Brain pericyte (primary cell): Measurements from ENCODE around the gene CAMTA1.
"Not testable (repeated sequence)": the region's sequence is repeated elsewhere in the genome, so short reads cannot be mapped to it uniquely, and the experiment has no call there.

Source experiments
- DNase-seq: peaks from one replicate; pipeline ENCODE4 v3.0.0-alpha.2; 2012; ENCODE audit warnings: low read depth, low spot score

The CAMTA1 gene, protein sequence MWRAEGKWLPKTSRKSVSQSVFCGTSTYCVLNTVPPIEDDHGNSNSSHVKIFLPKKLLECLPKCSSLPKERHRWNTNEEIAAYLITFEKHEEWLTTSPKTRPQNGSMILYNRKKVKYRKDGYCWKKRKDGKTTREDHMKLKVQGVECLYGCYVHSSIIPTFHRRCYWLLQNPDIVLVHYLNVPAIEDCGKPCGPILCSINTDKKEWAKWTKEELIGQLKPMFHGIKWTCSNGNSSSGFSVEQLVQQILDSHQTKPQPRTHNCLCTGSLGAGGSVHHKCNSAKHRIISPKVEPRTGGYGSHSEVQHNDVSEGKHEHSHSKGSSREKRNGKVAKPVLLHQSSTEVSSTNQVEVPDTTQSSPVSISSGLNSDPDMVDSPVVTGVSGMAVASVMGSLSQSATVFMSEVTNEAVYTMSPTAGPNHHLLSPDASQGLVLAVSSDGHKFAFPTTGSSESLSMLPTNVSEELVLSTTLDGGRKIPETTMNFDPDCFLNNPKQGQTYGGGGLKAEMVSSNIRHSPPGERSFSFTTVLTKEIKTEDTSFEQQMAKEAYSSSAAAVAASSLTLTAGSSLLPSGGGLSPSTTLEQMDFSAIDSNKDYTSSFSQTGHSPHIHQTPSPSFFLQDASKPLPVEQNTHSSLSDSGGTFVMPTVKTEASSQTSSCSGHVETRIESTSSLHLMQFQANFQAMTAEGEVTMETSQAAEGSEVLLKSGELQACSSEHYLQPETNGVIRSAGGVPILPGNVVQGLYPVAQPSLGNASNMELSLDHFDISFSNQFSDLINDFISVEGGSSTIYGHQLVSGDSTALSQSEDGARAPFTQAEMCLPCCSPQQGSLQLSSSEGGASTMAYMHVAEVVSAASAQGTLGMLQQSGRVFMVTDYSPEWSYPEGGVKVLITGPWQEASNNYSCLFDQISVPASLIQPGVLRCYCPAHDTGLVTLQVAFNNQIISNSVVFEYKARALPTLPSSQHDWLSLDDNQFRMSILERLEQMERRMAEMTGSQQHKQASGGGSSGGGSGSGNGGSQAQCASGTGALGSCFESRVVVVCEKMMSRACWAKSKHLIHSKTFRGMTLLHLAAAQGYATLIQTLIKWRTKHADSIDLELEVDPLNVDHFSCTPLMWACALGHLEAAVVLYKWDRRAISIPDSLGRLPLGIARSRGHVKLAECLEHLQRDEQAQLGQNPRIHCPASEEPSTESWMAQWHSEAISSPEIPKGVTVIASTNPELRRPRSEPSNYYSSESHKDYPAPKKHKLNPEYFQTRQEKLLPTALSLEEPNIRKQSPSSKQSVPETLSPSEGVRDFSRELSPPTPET (N-terminal part only)

DNA sequence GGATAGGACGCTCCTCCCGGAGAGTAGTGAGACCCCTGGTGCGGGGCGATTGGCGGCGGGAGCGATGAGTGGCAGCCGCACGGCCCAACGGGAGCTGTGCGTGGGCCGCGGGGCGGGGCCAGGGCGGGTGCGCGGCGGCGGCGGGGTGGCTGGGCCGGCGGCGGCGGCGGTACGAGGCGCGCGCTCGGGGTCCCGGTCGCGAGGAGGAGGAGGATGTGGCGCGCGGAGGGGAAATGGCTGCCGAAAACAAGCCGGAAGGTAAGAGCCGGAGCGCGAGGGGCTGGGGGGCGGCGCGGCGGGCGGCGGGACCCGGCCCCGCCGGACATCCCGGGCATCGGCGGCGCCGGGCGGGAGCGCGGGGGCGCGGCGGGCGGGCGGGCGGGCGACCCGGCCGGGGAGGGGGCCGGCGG, at the start of gene CAMTA1:
Gene CAMTA1 (plus strand): TSS at position 137 of the 410 bp plus-strand sequence. CDS start 77 bp downstream, at position 214.
- no peak for DNase-seq

DNA sequence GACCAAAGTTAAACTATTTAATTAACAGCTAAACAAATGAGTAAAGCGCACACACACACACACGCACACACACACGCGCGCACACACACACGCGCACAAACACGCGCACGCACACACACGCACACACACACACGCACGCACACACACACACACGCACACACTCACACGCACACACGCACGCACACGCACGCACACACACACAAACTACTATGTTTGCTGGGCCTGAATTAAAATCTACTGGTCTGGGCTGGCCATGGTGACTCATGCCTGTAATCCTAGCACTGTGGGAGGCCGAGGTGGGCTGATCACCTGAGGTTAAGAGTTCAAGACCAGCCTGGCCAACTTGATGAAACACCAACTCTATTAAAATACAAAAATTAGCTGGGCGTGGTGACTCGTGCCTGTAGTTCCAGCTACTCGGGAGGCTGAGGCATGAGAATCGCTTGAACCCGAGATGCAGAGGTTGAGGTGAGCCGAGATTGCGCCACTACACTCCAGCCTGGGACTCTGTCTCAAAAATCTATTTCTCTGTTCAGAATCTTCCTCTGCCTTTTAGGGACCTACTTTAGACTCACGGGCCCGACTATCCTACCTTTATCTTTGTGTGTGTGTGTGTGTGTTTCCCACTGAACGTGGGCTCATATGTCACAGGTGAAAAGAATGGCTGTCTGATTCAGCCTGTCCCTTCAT, 46.1 kb upstream of the CAMTA1 start:
- no peak for DNase-seq

DNA sequence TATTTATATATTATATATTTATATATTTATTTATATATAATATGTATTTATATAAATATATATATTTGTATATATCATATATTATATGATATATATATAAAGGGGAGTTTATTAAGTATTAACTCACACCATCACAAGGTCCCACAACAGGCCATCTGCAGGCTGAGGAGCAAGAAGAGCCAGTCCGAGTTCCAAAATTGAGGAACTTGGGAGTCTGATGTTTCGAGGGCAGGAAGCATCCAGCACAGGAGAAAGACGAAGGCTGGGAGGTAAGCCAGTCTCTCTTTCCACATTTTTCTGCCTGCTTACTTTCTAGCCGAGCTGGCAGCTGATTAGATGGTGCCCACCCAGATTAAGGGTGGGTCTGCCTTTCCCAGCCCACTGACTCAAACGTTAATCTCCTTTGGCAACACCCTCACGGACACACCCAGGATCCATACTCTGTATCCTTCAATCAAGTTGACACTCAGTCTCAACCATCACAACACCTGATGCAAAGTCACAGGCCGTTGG, 42.5 kb upstream of the CAMTA1 start:
- not testable (repeated sequence) for DNase-seq

DNA sequence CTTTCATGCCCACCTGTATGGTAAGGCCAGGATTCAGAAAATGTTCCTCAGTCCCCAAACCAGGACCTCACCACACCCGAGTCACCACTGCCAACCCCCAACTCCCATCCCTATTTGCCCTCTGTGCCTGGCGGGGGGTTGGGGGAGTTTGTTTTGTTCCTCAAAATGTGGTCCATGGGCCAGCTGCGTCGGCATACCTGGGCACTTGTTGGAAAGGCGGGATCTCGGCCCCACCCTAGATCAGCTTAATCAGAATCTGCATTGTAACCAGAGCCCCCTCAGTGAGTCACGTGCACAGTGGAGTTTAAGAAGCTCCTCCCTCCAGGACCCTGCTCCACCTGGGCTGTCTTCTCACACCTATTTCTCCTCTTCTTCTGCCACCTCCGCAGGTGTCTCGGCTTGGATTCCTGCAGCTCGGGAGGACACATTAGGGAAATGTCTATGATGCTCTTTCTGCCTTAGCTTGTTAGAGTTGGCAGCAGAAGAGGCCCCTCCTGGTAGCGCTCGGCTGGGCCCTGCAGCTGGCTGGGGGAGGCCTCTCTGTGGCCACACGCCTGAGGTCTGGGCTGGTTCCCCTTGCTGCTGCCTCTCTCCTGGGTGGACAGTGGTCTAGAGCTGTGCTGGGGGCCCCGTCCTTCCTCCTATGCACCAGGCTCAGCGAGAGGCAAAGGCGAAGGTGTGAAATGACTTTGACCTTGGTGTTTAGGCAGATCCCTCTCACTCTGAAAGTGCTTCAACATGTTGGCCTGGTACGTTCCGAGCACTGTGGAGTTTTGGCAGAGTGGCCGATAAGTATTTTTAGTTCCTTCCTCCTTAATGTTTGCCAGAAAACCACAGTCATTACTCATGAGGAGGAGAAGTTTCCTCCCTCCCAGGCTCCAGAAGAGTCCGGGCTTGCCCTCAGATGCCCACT, 41.8 kb upstream of the CAMTA1 start:
- DNase-seq = peak; percentile 22

DNA sequence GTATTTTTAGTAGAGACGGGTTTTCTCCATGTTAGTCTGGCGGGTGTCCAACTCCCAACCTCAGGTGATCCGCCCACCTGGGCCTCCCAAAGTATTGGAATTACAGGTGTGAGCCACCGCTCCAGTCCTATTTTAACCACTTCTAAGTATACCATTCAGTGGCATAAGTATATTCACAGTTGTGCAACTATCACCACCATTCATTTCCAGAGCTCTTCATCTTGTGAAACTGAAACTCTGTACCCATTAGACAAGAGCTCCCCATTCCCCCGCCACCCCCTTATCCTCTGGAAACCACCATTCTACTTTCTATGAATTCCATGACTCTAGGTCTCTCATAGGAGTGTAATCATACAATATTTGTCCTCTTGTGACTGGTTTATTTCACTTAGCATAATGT, 40.2 kb upstream of the CAMTA1 start:
- DNase-seq = no peak

DNA sequence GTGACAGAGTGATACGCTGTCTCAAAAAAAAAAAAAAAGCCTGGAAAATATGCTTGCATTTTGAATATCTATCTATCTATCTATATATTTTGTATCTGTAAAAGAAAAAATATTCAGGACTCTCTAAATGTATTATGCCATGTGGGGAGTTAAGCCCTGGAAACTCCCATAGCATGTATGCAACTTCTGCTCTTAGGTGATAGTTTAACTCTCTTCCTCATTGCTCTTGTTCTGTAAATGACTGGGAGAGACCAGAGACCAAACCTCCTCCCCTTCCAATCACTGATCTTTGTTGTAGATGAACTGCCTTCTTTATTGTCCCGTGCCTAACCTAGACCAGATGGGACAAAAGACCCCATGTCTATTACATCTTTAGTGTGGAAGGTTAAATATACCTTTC, 37.6 kb upstream of the CAMTA1 start:
- no peak for DNase-seq

DNA sequence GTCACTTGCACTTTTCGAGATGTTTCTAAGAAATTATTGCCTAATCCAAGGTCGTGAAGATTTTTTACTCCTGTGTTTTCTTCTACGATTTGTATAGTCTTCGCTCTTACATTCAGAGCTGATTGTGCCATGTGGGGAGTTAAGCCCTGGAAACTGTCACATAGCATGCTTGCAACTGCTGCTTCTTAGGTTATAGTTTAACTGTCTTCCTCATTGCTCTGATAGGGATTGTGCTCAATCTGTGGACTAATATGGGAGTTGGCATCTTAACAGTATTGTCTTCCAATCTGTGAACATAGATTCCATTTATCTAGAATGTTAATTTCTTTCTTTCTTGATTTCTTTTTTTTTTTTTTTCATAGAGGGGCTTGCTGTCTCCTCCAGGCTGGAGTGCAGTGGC, 34.8 kb upstream of the CAMTA1 start:
- DNase-seq = no peak

DNA sequence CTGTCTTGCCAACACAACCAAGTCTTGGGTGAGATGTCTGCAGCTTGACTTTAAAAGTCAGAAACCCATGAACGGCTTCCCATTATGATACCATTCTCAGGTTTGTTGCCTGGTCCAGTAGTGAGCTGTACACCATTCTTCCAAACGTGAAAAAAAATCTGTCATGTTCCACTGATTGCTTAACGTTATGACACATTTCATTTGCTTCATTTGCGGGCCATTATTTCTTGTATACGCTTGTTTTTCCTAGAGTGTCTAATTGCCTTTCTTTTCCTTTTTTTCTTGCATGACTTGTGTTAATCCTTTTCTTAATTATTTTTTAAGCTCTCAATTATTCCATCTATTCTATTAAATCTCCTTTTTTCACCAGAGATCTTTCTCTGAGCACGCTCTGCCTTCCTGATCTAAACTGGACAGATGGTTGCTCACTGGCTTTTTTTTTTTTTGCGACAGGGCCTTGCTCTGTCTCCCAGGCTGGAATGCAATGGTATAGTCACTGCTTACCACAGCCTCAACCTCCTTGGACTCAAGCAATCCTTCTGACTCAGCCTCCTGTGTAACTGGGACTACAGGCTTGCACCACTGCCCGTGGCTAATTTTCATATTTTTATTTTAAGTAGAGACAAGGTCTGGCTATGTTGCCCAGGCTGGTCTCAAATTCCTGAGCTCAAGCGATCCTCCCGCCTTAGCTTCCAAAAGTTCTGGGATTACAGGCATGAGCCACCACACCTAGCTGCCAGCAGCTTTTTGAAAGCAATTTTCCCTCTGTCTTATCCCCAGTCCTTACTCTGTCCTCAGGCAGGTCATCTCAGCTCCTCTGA, 31.7 kb upstream of the CAMTA1 start:
- no peak for DNase-seq

DNA sequence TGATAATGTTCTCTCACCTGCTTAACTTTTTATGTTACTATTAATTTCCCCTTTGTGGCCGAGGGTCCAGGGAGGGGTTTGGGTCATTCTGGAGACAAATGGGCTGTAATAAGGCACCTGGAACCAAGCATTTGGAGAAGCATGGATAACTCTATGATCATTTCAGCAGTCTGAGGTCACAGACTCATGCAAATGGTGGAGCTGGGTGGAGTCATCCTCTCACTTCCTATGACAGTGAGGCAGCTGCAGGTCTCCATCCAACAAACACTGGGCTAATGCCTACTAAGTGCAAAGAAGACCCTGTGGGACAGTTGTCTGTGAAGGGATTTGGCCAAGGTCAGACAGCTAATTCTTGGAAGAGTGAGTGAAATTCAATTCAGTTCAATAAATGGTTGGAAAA, 28.8 kb upstream of the CAMTA1 start:
- no peak for DNase-seq

DNA sequence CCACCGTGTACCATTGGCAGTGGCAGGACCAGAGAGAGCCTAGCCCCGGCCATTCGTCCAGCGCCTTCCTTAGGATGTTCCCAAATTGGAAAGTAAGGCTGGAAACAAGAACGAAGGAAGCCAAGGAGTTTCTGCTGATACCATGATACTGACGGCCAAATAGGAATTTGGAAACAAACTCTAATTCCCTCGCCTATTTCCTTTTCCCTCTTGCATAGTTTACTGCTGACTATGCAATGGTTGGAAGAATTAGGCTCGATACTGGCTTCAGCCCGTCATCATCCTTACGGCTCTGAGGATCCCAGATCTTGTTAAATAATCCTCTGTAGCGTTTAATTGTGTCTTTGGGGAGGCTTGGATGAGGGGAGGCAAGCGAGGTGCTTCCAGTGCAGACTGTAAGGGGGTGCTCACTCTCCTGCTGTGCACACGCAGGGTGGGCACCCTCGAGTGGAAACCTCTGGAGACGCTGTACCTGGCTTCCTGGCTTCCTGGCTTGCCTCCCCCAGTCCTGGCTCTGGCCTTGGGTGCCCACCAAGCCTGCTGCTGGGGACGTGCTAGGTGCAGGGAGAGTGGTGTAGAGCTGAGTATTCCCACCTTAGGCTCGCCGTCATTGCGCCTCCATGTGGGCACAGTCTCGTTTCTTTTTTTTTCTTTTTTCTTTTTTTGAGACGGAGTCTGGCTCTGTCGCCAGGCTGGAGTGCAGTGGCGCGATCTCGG, 27.4 kb upstream of the CAMTA1 start:
- DNase-seq = no peak

DNA sequence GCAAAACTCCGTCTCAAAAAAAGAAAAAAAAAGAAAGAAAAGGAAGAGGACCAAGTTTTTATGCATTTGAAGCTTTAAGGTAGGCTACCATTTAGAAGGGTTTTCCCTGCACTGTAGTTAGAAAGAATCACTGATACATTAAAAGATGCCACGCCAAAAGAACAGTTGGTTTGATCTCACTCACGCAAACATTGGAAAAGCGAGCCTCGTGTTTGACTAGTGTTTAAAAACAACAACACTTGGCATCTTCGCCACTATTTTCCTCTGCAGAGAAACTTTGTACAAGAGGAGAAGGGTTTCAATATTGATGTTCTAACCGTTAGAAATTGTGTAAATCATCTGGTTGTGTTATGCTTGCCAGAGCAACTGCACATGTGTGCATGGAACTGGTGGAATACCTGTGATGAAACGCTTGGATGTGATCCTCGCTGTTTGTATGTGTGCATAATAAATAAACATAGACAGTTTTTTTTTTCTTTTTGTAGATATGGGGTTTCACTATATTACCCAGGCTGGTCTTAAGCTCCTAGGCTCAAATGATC, 24.0 kb upstream of the CAMTA1 start:
- DNase-seq = no peak

DNA sequence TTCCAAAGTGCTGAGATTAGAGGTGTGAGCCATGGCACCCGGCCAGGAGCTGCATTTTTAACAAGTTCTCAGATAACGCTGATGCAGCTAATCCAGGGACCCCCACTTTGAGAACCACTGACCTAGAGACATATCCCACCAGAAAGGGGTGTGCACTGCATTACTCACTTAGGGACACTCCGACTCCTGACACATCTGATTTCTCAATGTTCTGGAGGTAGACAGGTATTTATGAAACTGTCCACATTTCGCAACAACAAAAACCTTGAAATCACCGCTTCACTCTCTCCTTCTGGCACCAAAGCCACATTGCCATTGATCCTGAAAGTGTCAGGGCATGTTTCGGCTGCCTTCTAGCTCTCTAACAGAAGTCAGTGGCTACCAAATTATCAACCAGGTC, 23.2 kb upstream of the CAMTA1 start:
- no peak for DNase-seq

DNA sequence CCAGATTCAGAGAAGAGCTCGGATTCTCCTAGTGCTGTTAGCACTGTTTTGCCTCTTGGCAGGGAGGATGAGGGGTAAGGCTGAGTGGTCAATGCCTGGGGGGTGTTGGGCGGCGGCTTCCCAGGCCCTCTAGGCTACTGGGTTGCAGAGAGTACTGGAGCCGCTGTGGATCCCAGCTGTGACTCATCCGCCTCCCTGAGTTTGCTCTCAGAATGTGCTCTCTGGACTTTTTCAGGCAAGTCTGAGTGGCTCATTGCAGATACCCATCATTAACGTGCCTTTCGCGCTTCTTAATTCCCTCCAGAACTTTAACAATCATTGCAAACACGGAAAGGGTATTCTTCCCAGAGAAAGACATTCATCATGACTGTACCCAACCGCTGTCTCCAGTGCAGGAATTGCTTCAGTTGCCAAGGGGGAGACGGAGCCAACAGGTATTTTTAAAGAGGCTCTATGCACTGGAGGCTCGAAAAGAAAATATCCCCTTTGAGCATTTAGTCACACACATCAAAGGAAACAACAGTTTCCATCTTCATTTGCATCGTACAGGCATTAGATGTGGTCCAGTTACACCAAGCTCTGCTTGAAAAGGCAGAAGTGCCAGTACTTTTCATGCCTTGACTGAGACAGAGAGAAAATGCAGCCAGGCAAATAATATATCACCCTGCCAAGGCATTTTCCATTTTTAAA, 14.4 kb upstream of the CAMTA1 start:
- no peak for DNase-seq

DNA sequence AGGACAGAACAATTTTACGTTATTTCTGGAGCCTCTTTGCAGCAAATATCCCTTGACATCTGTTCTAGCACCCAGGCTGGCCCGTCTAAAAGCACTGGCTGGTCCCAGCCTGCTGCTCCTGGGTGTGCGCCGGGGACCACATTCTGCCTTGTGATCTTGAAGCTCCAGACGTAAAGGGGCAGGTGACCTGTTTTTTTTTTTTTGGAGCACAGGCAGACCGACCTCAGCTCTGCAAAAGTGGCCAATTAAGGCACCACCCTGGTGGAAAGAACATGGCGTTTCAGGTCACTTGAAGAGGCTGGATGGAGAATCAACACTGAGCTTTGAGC, 13.8 kb upstream of the CAMTA1 start:
- DNase-seq = no peak

DNA sequence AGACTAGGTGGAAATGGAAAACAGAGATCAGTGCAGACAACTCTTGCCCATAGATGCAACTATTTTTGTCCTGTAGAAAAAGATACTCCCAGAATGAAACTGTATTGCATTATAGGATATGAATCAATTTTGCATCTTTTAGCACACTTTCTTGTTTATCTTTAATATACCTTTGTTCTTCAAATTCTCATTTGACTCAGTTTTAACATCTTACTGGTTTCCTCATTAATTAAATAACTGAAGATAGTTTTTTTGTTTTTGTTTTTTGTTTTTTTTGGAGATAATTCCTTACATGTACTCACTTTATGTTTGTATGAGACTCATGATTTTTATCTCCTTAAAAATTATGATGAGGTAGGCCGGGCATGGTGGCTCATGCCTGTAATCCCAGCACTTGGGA, 10.9 kb upstream of the CAMTA1 start:
- no peak for DNase-seq

DNA sequence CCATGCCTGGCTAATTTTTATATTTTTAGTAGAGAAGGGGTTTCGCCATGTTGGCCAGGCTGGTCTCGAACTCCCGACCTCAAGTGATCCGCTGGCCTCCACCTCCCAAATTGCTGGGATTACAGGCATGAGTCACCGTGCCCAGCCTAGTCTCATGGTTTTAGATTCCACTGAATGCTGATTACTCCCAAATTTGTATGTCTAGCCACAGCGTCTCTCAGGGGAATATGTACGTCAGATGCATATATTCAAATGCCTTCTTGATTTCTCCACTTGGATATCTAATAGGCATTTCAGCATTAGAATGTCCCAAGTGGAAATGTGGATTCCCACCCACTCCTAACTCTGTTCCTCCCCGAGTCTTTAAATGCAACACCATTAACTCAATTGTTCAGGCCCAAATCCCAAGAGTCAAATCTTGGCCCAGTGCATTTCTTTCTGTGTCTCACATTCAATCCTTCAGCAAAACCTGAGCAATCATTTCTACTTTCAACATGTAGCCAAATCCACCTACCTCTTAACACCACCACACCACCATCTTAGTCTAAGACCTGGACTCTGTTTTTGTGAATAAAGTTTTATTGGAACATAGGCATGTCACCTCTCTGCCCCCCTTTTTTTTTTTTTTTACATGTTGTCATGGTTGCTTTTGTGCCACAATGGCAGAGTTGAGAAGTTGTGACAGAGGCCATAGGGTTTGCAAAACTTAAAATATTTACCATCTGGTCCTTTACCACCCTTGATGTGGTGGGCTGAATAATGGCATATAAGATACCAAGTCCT, 9.8 kb upstream of the CAMTA1 start:
- DNase-seq = no peak

DNA sequence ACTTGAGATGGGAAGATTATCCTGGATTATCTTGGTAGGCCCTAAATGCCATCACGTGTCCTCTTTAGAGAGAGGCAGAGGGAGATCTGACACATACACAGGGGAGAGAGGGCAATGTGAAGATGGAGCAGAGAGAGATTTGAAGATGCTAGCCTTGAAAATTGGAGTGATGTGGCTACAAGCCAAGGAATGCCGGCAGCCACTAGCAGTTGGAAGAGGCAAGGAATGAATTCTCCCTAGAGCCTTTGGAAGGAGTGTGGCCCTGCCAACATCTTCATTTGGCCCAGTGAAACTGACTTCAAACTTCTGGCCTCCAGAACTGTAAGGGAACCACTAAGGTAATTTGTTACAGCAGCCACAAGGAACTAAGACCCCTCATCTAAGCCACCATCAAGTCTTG, 8.9 kb upstream of the CAMTA1 start:
- DNase-seq = no peak
